BLaER1 treated with 17β-estradiol and CSF1 and Interleukin-3, amounts not matched to agents 10 nM and 100 nM (cell line): Measurements from ENCODE around the gene KPNA6.

Experiments
- H3K27ac ChIP-seq, 11 experiments: shearing (Covaris generic); formaldehyde crosslinking; 2 replicates each; pipeline ENCODE4 v1.8.1; 2022
- H3K27me3 ChIP-seq, 11 experiments: shearing (Covaris generic); formaldehyde crosslinking; 2 replicates each; pipeline ENCODE4 v1.8.1; 2022
- H3K36me3 ChIP-seq, 11 experiments: shearing (Covaris generic); formaldehyde crosslinking; 2 replicates each; pipeline ENCODE4 v1.8.1; 2022
- H3K4me1 ChIP-seq, 10 experiments: shearing (Covaris generic); formaldehyde crosslinking; 2 replicates each; pipeline ENCODE4 v1.8.1; 2022
- H3K4me2 ChIP-seq, 11 experiments: shearing (Covaris generic); formaldehyde crosslinking; 2 replicates each; pipeline ENCODE4 v1.8.1; 2022
- H3K4me3 ChIP-seq, 10 experiments: shearing (Covaris generic); formaldehyde crosslinking; 2 replicates each; pipeline ENCODE4 v1.8.1; 2022
- H3K9ac ChIP-seq, 11 experiments: shearing (Covaris generic); formaldehyde crosslinking; 2 replicates each; pipeline ENCODE4 v1.8.1; 2022
- H3K9me3 ChIP-seq, 11 experiments: shearing (Covaris generic); formaldehyde crosslinking; replicated peaks in 1 of 11; 2 replicates each; pipeline ENCODE4 v1.8.1; 2022
- H4K20me1 ChIP-seq, 11 experiments: shearing (Covaris generic); formaldehyde crosslinking; 2 replicates each; pipeline ENCODE4 v1.8.1; 2022
- Cebpa-rat ChIP-seq, 11 experiments: shearing (Covaris generic); IDR thresholded peaks; 2 replicates each; pipeline ENCODE4 v1.8.1; 2022

The KPNA6 gene

DNA sequence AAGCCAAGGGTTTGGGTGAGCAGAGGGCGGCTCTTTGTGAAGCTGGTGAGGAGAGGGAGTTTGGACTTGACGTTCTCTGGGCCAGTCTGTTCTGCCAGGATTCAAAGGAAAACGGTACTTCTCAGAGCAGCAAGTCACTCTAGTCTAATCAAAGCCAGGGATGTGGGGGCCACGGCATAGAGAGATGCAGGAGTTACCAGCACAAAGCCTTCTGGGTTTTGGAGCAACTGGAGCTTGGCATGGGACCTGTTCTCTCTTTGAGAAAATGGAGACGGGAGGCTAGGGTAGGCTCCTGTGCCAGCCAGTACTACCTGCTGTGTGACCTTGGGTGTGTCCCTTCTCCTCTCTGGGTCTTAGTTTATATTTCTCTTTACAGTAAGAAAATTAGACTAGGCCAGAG, 73.7 kb downstream of the KPNA6 start:
- Histone ChIP-seq H4K20me1 (peaks cover 43 to 67% (median 62%) of the 10 kb centered on the region in 11 experiments; a peak in 21 of 22 replicates), H3K27ac (peak overlapping the region in 8 of 11 experiments; percentile 86 to 93 (median 92); a peak in 10 of 22 replicates), H3K4me1 (peaks cover 47 to 70% (median 65%) of the 10 kb centered on the region in 10 experiments), H3K36me3 (peaks cover 47 to 62% (median 57%) of the 10 kb centered on the region in 11 experiments), H3K9ac (peak overlapping the region; percentile 87 to 94 (median 90)), H3K9me3 (no peaks in the 10 kb centered on the region), H3K4me3 (peak overlapping the region; percentile 69 to 93 (median 78)), H3K27me3 (no peaks in the 10 kb centered on the region), H3K4me2 (peak overlapping the region; percentile 86 to 100 (median 95))
- no peak for TF ChIP-seq Cebpa-rat (IDR thresholded peaks at IDR 0.05)

DNA sequence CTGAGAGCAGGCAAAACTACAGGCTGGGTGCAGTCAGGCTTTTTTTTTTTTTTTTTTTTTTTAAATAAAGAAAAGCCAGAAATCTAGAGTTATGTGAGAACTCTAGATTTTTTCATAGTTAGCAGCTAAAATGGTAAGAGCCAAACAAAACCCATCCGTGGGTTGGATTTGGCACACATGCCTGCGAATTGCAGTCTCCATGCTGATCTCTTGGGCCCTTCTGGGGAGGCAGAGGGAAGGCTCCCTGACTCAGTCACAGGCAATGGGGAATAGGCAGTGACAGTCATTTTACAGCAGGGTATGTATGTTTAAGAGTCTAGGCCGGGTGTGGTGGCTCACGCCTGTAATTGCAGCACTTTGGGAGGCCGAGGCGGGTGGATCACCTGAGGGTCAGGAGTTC, 74.2 kb downstream of the KPNA6 start:
- no peaks in the 10 kb centered on the region for H3K9me3 ChIP-seq
- H3K9ac ChIP-seq, result peak overlapping the region in 9 of 11 experiments; percentile 87 to 92 (median 90); a peak in 16 of 22 replicates
- no peak for TF ChIP-seq Cebpa-rat (IDR thresholded peaks at IDR 0.05)
- no peaks in the 10 kb centered on the region for H3K27me3 ChIP-seq
- H3K4me2 ChIP-seq, result peak overlapping the region; percentile 86 to 100 (median 95)
- 0 out of 22 replicates have a peak overlapping the region, but pooled peaks of 2 of the 11 experiments have one; percentile 8 to 91 for H3K27ac ChIP-seq
- H3K36me3 ChIP-seq, result peaks cover 52 to 67% (median 62%) of the 10 kb centered on the region in 11 experiments
- peaks cover 47 to 74% (median 65%) of the 10 kb centered on the region in 10 experiments for H3K4me1 ChIP-seq
- peak overlapping the region in 9 of 10 experiments; percentile 69 to 93 (median 79); a peak in 15 of 20 replicates for H3K4me3 ChIP-seq
- peaks cover 48 to 72% (median 67%) of the 10 kb centered on the region in 11 experiments; a peak in 21 of 22 replicates for H4K20me1 ChIP-seq

DNA sequence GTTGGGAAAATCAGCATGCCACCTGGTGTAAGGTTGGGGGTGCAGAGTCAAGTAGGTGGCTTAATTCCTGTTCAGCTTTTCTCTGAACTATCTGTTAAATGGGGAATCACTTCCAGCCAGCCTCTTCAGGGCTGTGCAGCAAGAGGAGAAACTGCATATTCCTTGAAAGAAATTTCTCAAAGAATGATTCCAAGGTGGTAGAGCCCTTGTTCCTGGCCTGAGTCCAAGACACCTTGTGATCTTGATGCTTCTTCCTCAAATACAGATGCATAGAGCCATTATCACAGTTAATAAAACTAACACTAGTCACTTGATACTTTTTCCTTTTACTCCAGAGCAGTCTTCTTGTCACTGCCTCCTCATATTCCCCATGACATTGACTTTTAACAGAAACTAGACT, 76.8 kb downstream of the KPNA6 start:
- H3K27ac ChIP-seq, result no peak overlapping the region
- H3K9me3 ChIP-seq, result no peaks in the 10 kb centered on the region
- peaks cover 78 to 93% (median 87%) of the 10 kb centered on the region in 11 experiments for H3K36me3 ChIP-seq
- no peak for TF ChIP-seq Cebpa-rat (IDR thresholded peaks at IDR 0.05)
- no peak overlapping the region for H3K4me3 ChIP-seq
- H4K20me1 ChIP-seq, result peaks cover 71 to 97% (median 93%) of the 10 kb centered on the region in 11 experiments; a peak in 21 of 22 replicates
- peak overlapping the region in 1 of 11 experiments; percentile 20; a peak in 1 of 22 replicates for H3K9ac ChIP-seq
- H3K4me1 ChIP-seq, result peaks cover 37 to 62% (median 57%) of the 10 kb centered on the region in 10 experiments
- H3K27me3 ChIP-seq, result no peaks in the 10 kb centered on the region
- H3K4me2 ChIP-seq, result peak overlapping the region in 10 of 11 experiments; percentile 1 to 97 (median 36); a peak in 18 of 22 replicates

DNA sequence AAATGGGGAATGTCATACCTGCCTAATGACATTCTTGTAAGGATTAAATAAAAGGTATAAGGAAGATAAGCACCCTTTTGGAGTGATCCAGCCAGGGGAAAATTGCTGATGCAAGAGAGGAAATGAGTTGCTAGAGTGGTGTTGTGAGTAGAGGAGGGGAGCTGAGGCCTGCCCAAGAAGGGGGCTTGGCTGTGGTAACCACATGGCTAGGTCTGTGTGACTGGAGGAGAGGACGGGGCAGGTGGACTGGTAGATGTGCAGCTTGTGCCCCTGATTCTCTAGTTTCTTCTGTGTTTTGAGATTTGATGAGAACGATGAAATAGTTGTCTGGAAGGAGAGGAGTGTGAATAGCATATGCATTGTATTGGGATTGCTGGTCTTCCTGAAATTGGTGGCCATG, 78.2 kb downstream of the KPNA6 start:
- peaks cover 93 to 100% (median 100%) of the 10 kb centered on the region in 11 experiments for H3K36me3 ChIP-seq
- H3K4me3 ChIP-seq, result no peak overlapping the region
- H3K27ac ChIP-seq, result peak overlapping the region in 5 of 11 experiments; percentile 0 to 29 (median 21); a peak in 3 of 22 replicates
- peaks cover 29 to 59% (median 50%) of the 10 kb centered on the region in 10 experiments for H3K4me1 ChIP-seq
- H3K9ac ChIP-seq, result peak overlapping the region in 2 of 11 experiments; percentile 24 to 38; a peak in 2 of 22 replicates
- H3K9me3 ChIP-seq, result no peaks in the 10 kb centered on the region
- H3K4me2 ChIP-seq, result peak overlapping the region; percentile 4 to 93 (median 35); a peak in 15 of 22 replicates
- H4K20me1 ChIP-seq, result peaks cover 72 to 100% (median 98%) of the 10 kb centered on the region in 11 experiments; a peak in 21 of 22 replicates
- TF ChIP-seq Cebpa-rat (IDR thresholded peaks at IDR 0.05), result no peak
- no peaks in the 10 kb centered on the region for H3K27me3 ChIP-seq

GRCh38 chr1:32186491-32186890, 78.6 kb downstream of the KPNA6 start:
- peak overlapping the region in 1 of 11 experiments; percentile 0; a peak in 1 of 22 replicates for H3K9ac ChIP-seq
- H3K27me3 ChIP-seq, result no peaks in the 10 kb centered on the region
- H3K4me3 ChIP-seq, result no peak overlapping the region
- H3K27ac ChIP-seq, result peak overlapping the region in 5 of 11 experiments; percentile 0 to 29 (median 21); a peak in 3 of 22 replicates
- peaks cover 93 to 100% (median 100%) of the 10 kb centered on the region in 11 experiments for H3K36me3 ChIP-seq
- H4K20me1 ChIP-seq, result peaks cover 72 to 100% (median 98%) of the 10 kb centered on the region in 11 experiments; a peak in 21 of 22 replicates
- no peaks in the 10 kb centered on the region for H3K9me3 ChIP-seq
- TF ChIP-seq Cebpa-rat (IDR thresholded peaks at IDR 0.05), result no peak
- peaks cover 24 to 54% (median 45%) of the 10 kb centered on the region in 10 experiments for H3K4me1 ChIP-seq
- peak overlapping the region in 7 of 11 experiments; percentile 16 to 60 (median 42); a peak in 9 of 22 replicates for H3K4me2 ChIP-seq

GRCh38 chr1:32187850-32188249, 80.0 kb downstream of the KPNA6 start:
- Histone ChIP-seq H3K4me3 (no peak overlapping the region), H3K9ac (0 out of 22 replicates have a peak overlapping the region, but pooled peaks of 1 of the 11 experiments have one; percentile 33), H3K27me3 (no peaks in the 10 kb centered on the region), H3K27ac (no peak overlapping the region), H3K4me1 (peaks cover 14 to 41% (median 32%) of the 10 kb centered on the region in 10 experiments), H3K36me3 (peaks cover 95 to 100% (median 100%) of the 10 kb centered on the region in 11 experiments), H3K9me3 (no peaks in the 10 kb centered on the region), H3K4me2 (no peak overlapping the region), H4K20me1 (peaks cover 72 to 100% (median 98%) of the 10 kb centered on the region in 11 experiments; a peak in 21 of 22 replicates)
- no peak for TF ChIP-seq Cebpa-rat (IDR thresholded peaks at IDR 0.05)

DNA sequence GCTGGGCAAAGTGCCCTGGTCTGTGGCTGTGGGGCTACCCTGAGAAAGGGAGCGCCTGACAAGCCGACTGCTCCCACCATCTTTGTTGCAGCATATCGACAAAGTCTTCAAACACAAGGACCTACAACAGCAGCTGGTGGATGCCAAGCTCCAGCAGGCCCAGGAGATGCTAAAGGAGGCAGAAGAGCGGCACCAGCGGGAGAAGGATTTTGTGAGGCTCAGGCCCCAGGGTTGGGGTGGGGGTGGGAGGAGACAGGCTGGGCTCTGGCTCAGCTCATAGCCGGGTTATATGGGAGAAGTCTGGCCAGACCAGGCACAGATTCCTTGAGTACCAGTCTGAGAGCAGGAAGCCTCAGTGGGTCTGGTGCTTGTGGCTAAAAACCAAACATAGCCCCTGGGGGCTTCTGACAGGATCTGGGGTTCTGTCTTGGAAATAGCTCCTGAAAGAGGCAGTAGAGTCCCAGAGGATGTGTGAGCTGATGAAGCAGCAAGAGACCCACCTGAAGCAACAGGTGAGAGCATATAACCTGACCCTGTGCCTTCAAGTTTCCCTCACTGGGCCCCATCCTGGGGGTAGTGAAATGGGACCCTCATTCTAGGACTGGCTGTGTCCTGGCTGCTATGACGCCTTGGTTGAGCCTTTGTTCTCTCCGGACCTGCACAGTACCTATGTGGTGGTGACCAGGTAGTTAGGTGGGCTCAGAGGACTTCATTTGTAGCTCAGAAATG, 84.5 kb downstream of the KPNA6 start:
- peaks cover 0 to 30% (median 22%) of the 10 kb centered on the region in 10 experiments; a peak in 15 of 20 replicates for H3K4me1 ChIP-seq
- no peak overlapping the region for H3K4me2 ChIP-seq
- no peaks in the 10 kb centered on the region for H3K27me3 ChIP-seq
- H3K9me3 ChIP-seq, result no peaks in the 10 kb centered on the region
- peaks cover 46 to 100% (median 97%) of the 10 kb centered on the region in 11 experiments; a peak in 21 of 22 replicates for H4K20me1 ChIP-seq
- no peak overlapping the region for H3K27ac ChIP-seq
- no peak for TF ChIP-seq Cebpa-rat (IDR thresholded peaks at IDR 0.05)
- peaks cover 99 to 100% (median 100%) of the 10 kb centered on the region in 11 experiments for H3K36me3 ChIP-seq
- H3K4me3 ChIP-seq, result no peak overlapping the region
- no peak overlapping the region for H3K9ac ChIP-seq

DNA sequence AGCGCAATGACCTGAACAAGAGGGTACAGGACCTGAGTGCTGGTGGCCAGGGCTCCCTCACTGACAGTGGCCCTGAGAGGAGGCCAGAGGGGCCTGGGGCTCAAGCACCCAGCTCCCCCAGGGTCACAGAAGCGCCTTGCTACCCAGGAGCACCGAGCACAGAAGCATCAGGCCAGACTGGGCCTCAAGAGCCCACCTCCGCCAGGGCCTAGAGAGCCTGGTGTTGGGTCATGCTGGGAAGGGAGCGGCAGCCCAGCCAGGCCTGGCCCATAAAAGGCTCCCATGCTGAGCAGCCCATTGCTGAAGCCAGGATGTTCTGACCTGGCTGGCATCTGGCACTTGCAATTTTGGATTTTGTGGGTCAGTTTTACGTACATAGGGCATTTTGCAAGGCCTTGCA, 87.1 kb downstream of the KPNA6 start:
- TF ChIP-seq Cebpa-rat (IDR thresholded peaks at IDR 0.05), result no peak
- Histone ChIP-seq H3K9ac (peak overlapping the region in 4 of 11 experiments; percentile 0 to 18 (median 8); a peak in 2 of 22 replicates), H4K20me1 (peaks cover 22 to 100% (median 88%) of the 10 kb centered on the region in 11 experiments; a peak in 21 of 22 replicates), H3K27me3 (no peaks in the 10 kb centered on the region), H3K4me2 (peak overlapping the region in 8 of 11 experiments; percentile 14 to 49 (median 34); a peak in 12 of 22 replicates), H3K4me1 (peaks cover 6 to 46% (median 35%) of the 10 kb centered on the region in 10 experiments), H3K27ac (no peak overlapping the region; a peak in 1 of 22 replicates), H3K9me3 (no peaks in the 10 kb centered on the region), H3K36me3 (peaks cover 83 to 91% (median 87%) of the 10 kb centered on the region in 11 experiments), H3K4me3 (no peak overlapping the region)
